ENCODE results near the gene FBXL7. TPM values are rescaled to one million over a fixed set of nuclear protein-coding genes. Genes with fewer than 3 reads are reported as not detected.

FBXL7 gene
- total and polyA plus RNA-seq, 4 donors: 0.24 to 1.4 (median 1.2) TPM

DNA sequence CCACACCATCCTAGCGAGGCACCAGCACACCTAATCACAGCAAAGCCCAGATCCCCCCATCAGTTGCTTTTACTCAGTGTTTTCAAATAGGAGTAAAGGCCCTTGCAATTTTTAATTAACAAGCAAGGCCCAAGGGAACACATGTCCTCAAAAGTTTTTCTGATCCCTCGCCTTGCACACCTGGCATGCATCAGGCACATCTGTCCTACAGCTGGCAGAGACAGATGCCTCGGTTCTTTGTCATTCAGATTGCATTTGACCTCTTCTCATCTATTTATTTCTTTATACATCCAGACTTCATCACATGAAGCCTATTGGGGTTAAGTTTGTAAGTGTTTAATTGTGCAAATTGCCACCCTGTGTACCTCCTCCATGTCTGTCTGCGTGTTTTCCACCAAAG lies 438.2 kb downstream of the FBXL7 start:
- no peaks in the 10 kb centered on the region for H3K27me3 ChIP-seq (ENCODE audit: control insufficient read depth in 4 of 4, insufficient read depth in 4 of 4, low read length in 3 of 4)
- no peaks in the 10 kb centered on the region for H3K4me1 ChIP-seq (ENCODE audit: control insufficient read depth in 4 of 4, insufficient read depth in 4 of 4, low read length in 3 of 4)
- H3K4me3 ChIP-seq (ENCODE audit: low read depth in 1 of 3, low read length in 3 of 3): no peak overlapping the region
- 90% methylated on average over 4 of the region's 4 CpGs for WGBS
- H3K9ac ChIP-seq (ENCODE audit: low read depth in 1 of 2, low read length in 2 of 2): no peak overlapping the region
- TF ChIP-seq EGR1 (IDR thresholded peaks at IDR 0.05; ENCODE audit: low read depth in 2 of 2) (no peak), JUND (IDR thresholded peaks at IDR 0.05) (no peak), FOXA2 (IDR thresholded peaks at IDR 0.05) (no peak), TAF1 (conservative IDR thresholded peaks at IDR 0.05) (no peak), HNF4A (conservative IDR thresholded peaks at IDR 0.05) (no peak), RXRA (IDR thresholded peaks at IDR 0.05) (no peak), NR2F2 (IDR thresholded peaks at IDR 0.05) (no peak), REST (IDR thresholded peaks at IDR 0.05) (no peak), HNF4G (IDR thresholded peaks at IDR 0.05) (no peak), ATF3 (IDR thresholded peaks at IDR 0.05) (no peak)
- no peak overlapping the region for H3K27ac ChIP-seq (ENCODE audit: low read depth in 1 of 2, low read length in 2 of 2)
- no peak for DNase-seq (ENCODE audit: low spot score)
- H3K9me3 ChIP-seq (ENCODE audit: control insufficient read depth in 4 of 4, low read length in 3 of 4): no peaks in the 10 kb centered on the region
- no peaks in the 10 kb centered on the region for H3K36me3 ChIP-seq (ENCODE audit: control insufficient read depth in 4 of 4, insufficient read depth in 3 of 4, low read depth in 1 of 4, low read length in 3 of 4)

GRCh38 chr5:15938961-15939360 lies 439.0 kb downstream of the FBXL7 start:
- Histone ChIP-seq H3K4me1 (ENCODE audit: control insufficient read depth in 4 of 4, insufficient read depth in 4 of 4, low read length in 3 of 4) (no peaks in the 10 kb centered on the region), H3K9me3 (ENCODE audit: control insufficient read depth in 4 of 4, low read length in 3 of 4) (no peaks in the 10 kb centered on the region), H3K4me3 (ENCODE audit: low read depth in 1 of 3, low read length in 3 of 3) (no peak overlapping the region), H3K36me3 (ENCODE audit: control insufficient read depth in 4 of 4, insufficient read depth in 3 of 4, low read depth in 1 of 4, low read length in 3 of 4) (no peaks in the 10 kb centered on the region), H3K9ac (ENCODE audit: low read depth in 1 of 2, low read length in 2 of 2) (no peak overlapping the region), H3K27me3 (ENCODE audit: control insufficient read depth in 4 of 4, insufficient read depth in 4 of 4, low read length in 3 of 4) (no peaks in the 10 kb centered on the region), H3K27ac (ENCODE audit: low read depth in 1 of 2, low read length in 2 of 2) (no peak overlapping the region)
- WGBS: 86% methylated on average over 1 of the region's 1 CpG
- no peak for TF ChIP-seq SP1 (IDR thresholded peaks at IDR 0.05)
- TF ChIP-seq TAF1 (conservative IDR thresholded peaks at IDR 0.05): no peak
- TF ChIP-seq GABPA (IDR thresholded peaks at IDR 0.05 in 1 of 2, conservative IDR thresholded peaks at IDR 0.05 in 1 of 2): no peak
- TF ChIP-seq RAD21 (IDR thresholded peaks at IDR 0.05): no peak
- no peak for TF ChIP-seq RXRA (IDR thresholded peaks at IDR 0.05)
- no peak for TF ChIP-seq JUND (IDR thresholded peaks at IDR 0.05)
- no peak for TF ChIP-seq FOXA2 (IDR thresholded peaks at IDR 0.05)
- DNase-seq (ENCODE audit: low spot score): no peak

- Histone ChIP-seq H3K9ac (ENCODE audit: low read depth in 1 of 2, low read length in 2 of 2) (no peak overlapping the region), H3K4me1 (ENCODE audit: control insufficient read depth in 4 of 4, insufficient read depth in 4 of 4, low read length in 3 of 4) (no peaks in the 10 kb centered on the region), H3K4me3 (ENCODE audit: low read depth in 1 of 3, low read length in 3 of 3) (no peak overlapping the region), H3K27ac (ENCODE audit: low read depth in 1 of 2, low read length in 2 of 2) (no peak overlapping the region), H3K36me3 (ENCODE audit: control insufficient read depth in 4 of 4, insufficient read depth in 3 of 4, low read depth in 1 of 4, low read length in 3 of 4) (no peaks in the 10 kb centered on the region), H3K9me3 (ENCODE audit: control insufficient read depth in 4 of 4, low read length in 3 of 4) (no peaks in the 10 kb centered on the region), H3K27me3 (ENCODE audit: control insufficient read depth in 4 of 4, insufficient read depth in 4 of 4, low read length in 3 of 4) (no peaks in the 10 kb centered on the region)
- WGBS: 58% methylated on average over 3 of the region's 3 CpGs
- TF ChIP-seq GABPA (IDR thresholded peaks at IDR 0.05 in 1 of 2, conservative IDR thresholded peaks at IDR 0.05 in 1 of 2): no peak
- TF ChIP-seq SP1 (IDR thresholded peaks at IDR 0.05): no peak
- no peak for TF ChIP-seq REST (IDR thresholded peaks at IDR 0.05)
- DNase-seq (ENCODE audit: low spot score): no peak
These were observed 440.9 kb downstream of the FBXL7 start for GRCh38 chr5:15940905-15941304.

Measured in liver (tissue), 9 donors.